ENCODE data around the gene EGFR.

EGFR gene

DNA sequence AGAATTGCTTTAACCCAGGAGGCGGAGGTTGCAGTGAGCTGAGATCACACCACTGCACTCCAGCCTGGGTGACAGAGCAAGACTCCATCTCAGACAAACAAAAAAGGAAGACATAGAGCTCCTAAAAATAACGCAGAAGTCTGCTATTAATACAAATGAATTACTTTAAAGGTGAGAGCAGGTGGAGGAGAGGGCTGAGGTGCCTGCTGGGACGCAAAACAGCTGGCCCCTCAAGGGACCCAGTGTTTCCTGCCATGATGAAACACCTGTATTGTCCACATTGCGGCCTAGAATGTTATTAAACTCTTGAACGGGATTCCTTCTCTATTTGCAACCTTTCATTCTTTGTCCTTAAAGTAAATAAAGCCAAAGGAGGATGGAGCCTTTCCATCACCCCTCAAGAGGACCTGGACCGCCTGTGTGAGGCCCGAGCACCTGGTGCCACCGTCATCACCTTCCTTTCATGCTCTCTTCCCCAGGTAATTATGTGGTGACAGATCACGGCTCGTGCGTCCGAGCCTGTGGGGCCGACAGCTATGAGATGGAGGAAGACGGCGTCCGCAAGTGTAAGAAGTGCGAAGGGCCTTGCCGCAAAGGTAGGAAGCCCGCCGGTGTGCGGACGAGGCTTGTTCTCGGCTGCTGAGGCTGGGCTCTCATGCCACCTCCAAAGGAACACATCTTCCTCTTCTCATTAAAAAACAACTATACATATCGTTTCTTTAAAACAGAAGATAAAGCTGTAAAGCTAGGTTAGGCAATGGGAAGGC lies 136.7 kb downstream of the EGFR start:
- no peak for DNase-seq (ENCODE audit: low read depth)
- H3K4me3 ChIP-seq (ENCODE audit: low read depth, low read length), result no peak overlapping the region
- TF ChIP-seq, protein P1, sequence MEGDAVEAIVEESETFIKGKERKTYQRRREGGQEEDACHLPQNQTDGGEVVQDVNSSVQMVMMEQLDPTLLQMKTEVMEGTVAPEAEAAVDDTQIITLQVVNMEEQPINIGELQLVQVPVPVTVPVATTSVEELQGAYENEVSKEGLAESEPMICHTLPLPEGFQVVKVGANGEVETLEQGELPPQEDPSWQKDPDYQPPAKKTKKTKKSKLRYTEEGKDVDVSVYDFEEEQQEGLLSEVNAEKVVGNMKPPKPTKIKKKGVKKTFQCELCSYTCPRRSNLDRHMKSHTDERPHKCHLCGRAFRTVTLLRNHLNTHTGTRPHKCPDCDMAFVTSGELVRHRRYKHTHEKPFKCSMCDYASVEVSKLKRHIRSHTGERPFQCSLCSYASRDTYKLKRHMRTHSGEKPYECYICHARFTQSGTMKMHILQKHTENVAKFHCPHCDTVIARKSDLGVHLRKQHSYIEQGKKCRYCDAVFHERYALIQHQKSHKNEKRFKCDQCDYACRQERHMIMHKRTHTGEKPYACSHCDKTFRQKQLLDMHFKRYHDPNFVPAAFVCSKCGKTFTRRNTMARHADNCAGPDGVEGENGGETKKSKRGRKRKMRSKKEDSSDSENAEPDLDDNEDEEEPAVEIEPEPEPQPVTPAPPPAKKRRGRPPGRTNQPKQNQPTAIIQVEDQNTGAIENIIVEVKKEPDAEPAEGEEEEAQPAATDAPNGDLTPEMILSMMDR (IDR thresholded peaks at IDR 0.05; ENCODE audit: control insufficient read depth, extremely low read depth, insufficient read depth), result no peak

DNA sequence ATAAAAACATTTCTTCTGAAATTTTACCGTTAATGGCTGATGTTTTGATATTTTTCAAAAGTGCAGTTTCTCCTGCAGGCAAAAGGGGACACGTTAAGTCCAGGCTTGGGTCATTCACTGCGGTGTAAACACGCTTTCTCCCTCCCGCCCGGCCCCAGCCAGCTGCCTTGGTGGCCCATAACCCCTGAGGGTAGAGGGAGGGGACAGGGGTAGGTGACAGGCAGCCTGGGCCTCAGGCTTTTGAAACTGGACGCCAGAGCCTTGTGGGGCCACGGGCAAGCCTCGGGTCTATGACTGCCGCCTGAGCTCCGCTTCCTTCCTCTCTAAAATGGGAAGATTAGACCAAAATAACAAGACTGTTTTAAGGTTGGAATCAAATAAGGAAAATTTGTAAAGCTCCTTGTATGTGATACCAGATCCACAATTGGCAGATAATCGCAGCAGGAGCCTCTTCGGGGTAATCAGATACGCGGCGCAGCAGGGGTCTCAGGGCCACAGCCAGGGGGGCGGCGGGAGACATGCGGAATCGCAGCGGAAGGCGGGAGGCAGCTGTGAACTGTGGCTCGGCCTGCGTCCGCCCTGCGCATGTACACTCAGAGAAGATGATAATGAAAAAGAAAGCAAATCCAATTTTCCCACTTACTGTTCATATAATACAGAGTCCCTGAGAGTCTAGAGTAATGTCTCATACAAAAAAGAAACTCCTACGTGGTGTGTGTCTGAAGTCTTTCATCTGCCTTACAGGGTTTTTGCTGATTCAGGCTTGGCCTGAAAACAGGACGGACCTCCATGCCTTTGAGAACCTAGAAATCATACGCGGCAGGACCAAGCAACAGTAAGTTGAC lies 138.3 kb downstream of the EGFR start:
- DNase-seq (ENCODE audit: low read depth), result no peak
- TF ChIP-seq, protein P1 (IDR thresholded peaks at IDR 0.05; ENCODE audit: control insufficient read depth, extremely low read depth, insufficient read depth), result no peak

DNA sequence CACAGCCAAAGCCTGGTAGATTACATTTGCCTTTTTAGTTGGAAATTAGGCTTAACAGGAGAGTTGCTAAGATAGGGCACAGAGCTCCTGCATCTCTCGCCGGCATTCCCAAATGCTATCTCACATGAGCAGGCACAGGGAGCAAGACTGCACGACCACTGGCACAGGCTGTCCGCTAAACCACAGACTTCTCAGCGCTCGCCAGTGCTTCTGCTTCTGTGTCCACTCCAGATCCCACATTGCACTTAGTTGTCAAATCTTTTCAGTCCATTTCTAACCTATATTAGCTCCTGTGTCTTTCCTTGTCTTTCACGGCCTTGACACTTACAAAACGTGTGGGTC lies 138.9 kb downstream of the EGFR start:
- TF ChIP-seq, protein P1 (IDR thresholded peaks at IDR 0.05; ENCODE audit: control insufficient read depth, extremely low read depth, insufficient read depth), result no peak
- H3K4me3 ChIP-seq (ENCODE audit: low read depth, low read length), result no peak overlapping the region
- no peak for DNase-seq (ENCODE audit: low read depth)

More for the DNA sequence above, 138.3 kb downstream of the EGFR start:
- no peak overlapping the region for H3K4me3 ChIP-seq (ENCODE audit: low read depth, low read length)

DNA sequence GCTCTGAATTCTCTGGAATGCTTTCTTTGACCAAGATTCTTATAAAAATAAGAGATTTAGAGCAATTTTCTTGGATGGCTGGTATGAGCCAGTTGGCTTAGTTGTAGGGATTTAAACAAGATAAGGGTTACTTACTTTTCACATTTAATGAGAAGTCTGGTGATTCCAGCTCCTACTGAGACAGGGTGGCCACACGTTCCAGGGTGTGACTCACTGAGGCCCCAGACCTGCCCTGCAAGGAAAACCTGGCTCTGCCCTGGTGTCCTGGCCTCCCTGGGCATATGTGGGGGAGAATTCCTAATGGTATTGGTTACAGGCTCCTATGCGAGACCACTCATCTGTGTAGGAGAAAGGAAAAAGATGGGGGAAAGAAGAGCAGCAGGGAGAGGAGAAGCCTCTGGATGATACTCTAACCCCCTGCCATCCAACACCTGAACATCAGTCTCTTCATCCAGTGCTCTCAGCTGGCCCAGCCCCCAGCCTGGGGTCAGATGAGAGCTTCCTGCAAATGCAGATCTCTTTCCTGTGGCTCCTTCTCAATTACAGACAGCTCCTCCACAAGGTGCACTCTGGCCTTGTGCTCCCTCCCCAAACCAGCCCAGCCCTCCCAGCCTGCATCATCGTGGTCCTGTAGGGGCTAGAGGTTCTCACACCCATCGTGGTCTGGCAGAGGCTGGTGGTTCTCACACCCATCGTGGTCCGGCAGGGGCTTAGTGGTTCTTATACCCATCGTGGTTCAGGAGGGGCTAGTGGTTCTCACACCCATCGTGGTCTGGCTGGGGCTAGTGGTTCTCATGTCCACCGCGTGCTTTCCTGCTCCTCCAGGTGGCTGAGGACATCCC lies 139.9 kb downstream of the EGFR start:
- no peak for DNase-seq (ENCODE audit: low read depth)
- TF ChIP-seq, protein P1 (IDR thresholded peaks at IDR 0.05; ENCODE audit: control insufficient read depth, extremely low read depth, insufficient read depth), result no peak
- H3K4me3 ChIP-seq (ENCODE audit: low read depth, low read length), result no peak overlapping the region

DNA sequence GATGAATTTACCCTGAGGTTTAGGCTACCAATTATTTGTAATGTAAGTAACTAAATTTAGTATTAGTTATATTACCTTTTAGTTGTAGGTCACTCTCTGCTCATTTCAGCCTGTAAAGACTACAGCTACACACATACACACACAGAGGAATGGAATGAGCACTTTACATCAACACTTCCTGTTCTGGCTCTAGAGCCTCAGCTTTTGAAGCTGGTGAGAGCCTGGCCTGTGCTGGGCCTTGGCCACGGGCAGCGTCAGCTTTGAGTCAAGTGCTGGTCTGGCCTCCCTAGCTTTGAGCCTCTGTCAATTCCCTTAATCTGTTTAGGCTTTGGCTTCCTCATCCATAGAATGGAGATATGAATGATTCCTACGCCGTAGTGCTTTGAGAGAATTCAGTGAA lies 141.7 kb downstream of the EGFR start:
- TF ChIP-seq, protein P1 (IDR thresholded peaks at IDR 0.05; ENCODE audit: control insufficient read depth, extremely low read depth, insufficient read depth), result no peak
- DNase-seq (ENCODE audit: low read depth), result no peak
- H3K4me3 ChIP-seq (ENCODE audit: low read depth, low read length), result no peak overlapping the region

DNA sequence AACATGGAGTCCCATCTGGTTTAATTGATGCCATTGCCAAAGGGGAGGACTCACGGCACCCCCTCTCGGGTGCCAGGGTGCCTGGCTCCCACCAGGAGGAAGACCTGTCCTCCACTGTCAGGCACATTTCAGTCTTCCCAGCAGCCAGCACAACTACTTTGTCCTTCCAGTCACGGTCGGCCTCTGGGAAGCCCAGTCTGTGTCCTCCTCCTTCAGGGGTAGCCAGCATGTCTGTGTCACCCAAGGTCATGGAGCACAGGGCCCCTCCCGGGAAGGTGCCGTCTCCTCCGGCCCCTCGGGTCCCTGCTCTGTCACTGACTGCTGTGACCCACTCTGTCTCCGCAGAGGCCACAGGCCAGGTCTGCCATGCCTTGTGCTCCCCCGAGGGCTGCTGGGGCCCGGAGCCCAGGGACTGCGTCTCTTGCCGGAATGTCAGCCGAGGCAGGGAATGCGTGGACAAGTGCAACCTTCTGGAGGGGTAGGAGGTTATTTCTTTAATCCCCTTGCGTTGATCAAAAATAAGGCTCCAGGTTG lies 142.4 kb downstream of the EGFR start:
- TF ChIP-seq, protein P1 (IDR thresholded peaks at IDR 0.05; ENCODE audit: control insufficient read depth, extremely low read depth, insufficient read depth), result no peak
- no peak for DNase-seq (ENCODE audit: low read depth)
- H3K4me3 ChIP-seq (ENCODE audit: low read depth, low read length), result no peak overlapping the region

All from LNCaP clone FGC (cell line).